Raji (cell line): ENCODE data around the gene NCKAP5L.

Experiments
- POLR2A ChIP-seq: IDR thresholded peaks from 2 replicates; pipeline ENCODE4 v1.6.1; 2011; ENCODE audit warnings: low read depth, low read length, control low read depth; ENCODE audit not compliant: insufficient read depth

The NCKAP5L gene

GRCh38 chr12:49867570-49868341, 39.5 kb upstream of the NCKAP5L start:
- no peak for TF ChIP-seq POLR2A

- TF ChIP-seq POLR2A = no peak
These were observed 38.8 kb upstream of the NCKAP5L start for GRCh38 chr12:49866859-49867569.

DNA sequence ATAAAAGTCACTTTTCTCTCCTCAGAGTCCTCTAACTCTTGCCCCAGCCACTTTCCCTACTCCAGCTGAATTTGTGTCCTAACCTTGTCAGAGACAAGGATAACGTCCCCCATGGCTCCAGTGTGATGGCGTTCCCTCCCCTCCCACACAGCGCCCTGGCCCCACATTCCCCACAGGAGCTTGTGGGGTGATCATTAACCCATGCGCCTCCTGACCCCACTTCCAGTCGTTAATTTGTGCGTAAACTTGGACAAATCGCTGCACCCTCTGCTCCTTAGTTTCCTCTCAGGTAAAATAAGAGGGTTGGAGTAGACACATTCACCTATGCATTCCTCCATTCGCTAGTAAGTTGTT, 37.5 kb upstream of the NCKAP5L start:
- no peak for TF ChIP-seq POLR2A

- TF ChIP-seq POLR2A = no peak
These were observed 37.0 kb upstream of the NCKAP5L start for GRCh38 chr12:49865109-49865781.

- TF ChIP-seq POLR2A = no peak
These were observed 36.5 kb upstream of the NCKAP5L start for GRCh38 chr12:49864798-49865090.

- TF ChIP-seq POLR2A = no peak
These were observed 36.0 kb upstream of the NCKAP5L start for GRCh38 chr12:49863946-49864797.

GRCh38 chr12:49854976-49855375, 26.8 kb upstream of the NCKAP5L start:
- TF ChIP-seq POLR2A = no peak

DNA sequence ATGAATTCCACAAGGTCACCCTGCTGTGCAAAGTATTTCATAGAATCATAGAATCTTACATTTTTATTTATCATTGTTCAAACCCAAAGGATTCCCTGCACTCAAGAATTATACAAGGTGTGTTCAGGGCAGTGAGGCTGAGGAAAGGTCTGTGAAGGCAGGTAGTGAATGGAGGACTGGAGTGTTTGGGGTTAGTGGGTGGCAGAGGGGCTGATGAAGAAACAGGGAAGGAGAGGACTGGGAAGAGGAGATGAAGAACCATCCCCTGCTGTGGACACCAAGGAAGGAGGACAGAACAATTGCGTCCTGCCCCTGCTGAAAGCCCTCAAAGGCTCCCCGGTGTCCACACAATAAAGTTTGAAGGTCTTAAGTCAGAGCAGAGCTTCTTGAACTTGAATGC, 25.5 kb upstream of the NCKAP5L start:
- no peak for TF ChIP-seq POLR2A

DNA sequence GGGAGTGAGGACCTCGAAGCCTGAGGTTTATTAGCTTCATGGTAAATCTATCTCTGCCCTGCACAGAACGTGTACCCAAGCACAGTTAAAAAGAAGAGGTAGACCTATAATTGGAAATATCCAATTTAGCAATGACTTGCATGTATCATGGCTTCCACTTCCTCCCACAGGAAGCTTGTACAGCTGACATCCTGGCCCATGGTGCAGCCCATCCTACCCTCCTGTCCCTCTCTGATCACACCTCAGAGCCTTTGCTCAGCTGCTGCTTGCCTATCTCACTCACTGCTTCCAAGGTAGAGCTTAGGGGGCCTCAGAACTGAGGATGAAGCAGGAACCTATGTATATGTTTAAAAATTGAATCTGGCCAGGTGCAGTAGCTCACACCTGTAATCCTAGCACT, 18.9 kb upstream of the NCKAP5L start:
- no peak for TF ChIP-seq POLR2A

GRCh38 chr12:49846032-49846431, 17.8 kb upstream of the NCKAP5L start:
- no peak for TF ChIP-seq POLR2A

- TF ChIP-seq POLR2A = no peak
These were observed 15.7 kb upstream of the NCKAP5L start for GRCh38 chr12:49843876-49844437.

DNA sequence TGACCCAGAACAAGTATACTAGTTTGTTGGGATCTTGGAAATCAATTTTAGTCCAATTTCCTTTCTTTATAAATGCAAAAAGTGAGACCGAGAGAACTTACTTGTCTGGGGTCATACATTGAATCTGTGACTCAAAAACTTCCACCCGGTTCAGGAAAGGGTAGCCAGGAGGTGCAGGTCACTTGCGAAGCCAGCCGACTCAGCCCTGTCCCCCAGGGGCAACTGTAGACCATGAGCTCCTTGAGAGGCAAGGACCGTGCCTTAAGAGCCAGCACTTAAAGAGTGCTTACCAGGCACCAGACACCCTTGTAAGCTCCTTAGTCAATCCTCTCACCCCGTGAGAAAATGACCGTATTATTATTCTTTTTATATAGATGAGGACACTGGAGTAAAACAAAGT, 15.2 kb upstream of the NCKAP5L start:
- TF ChIP-seq POLR2A = no peak

DNA sequence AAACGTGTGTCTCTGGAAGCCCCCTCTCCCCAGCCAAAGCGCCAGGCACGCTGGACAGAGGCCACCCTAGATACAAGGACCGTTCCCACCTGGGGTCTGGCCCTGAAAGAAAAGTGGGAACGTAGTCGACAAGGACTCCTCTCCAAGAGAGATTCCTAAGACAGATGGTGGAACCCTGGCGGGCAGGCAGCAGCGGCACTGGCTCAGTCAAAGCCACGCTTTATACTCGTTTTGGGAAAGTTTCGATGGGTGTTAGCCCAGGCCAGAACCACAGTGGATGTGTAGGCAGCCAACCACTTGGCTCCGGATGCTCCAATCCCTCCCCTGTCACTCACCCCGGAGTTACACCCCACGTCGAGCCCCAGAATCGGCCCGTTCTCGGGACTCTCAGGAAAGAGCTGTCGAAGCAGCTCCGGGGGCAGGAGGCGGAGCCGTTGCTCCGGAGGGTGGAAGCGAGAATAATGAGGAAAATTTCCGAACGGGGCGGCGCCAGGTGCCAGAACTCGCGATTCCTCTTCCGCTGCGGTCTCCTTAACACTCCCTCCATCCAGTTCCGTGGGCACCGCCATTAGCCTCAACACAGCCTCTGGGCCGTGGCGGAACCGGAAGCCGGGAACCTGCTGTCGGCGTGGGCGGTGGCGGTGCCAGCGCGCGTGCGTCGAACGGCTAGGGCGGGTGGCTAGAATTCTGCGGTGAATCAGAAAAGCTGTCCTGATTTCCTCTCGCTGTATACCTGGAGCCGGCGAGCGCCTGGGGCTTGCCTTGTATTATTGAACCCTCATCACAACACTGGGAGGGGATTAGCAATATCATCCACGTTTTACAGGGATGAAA, 14.5 kb upstream of the NCKAP5L start, which contains the start of gene BCDIN3D:
TSS of gene BCDIN3D (minus strand) at position 588 of the 834 bp plus-strand sequence. CDS start at position 569, 19 bp downstream.
- peak; percentile 96 for TF ChIP-seq POLR2A
